ENCODE data around the gene MRPL10.

MRPL10 gene

GRCh38 chr17:47831003-47831933, at the start of gene MRPL10, which contains the start of gene LRRC46:
Gene MRPL10 (minus strand): TSS chr17:47831541. CDS start chr17:47831511, 30 bp downstream.
Gene LRRC46 (plus strand): TSS chr17:47831670. CDS start chr17:47831990, 320 bp downstream.
- peak; percentile 82 to 85 for DNase-seq (ENCODE audit: low read depth in 2 of 2, low spot score in 1 of 2)

GRCh38 chr17:47879776-47880454, 48.6 kb upstream of the MRPL10 start:
- DNase-seq (ENCODE audit: low read depth in 2 of 2, low spot score in 1 of 2), result no peak

- no peak for DNase-seq (ENCODE audit: low read depth in 2 of 2, low spot score in 1 of 2)
Measured at GRCh38 chr17:47879028-47879585, 47.8 kb upstream of the MRPL10 start.

- no peak for DNase-seq (ENCODE audit: low read depth in 2 of 2, low spot score in 1 of 2)
Measured at GRCh38 chr17:47878203-47879027, 47.1 kb upstream of the MRPL10 start.

GRCh38 chr17:47877368-47878034, 46.2 kb upstream of the MRPL10 start:
- DNase-seq (ENCODE audit: low read depth in 2 of 2, low spot score in 1 of 2), result no peak

- DNase-seq (ENCODE audit: low read depth in 2 of 2, low spot score in 1 of 2), result no peak
Measured at GRCh38 chr17:47875011-47875985, 44.0 kb upstream of the MRPL10 start.

GRCh38 chr17:47873200-47874090, 42.1 kb upstream of the MRPL10 start:
- DNase-seq (ENCODE audit: low read depth in 2 of 2, low spot score in 1 of 2), result no peak

GRCh38 chr17:47872651-47873161, 41.4 kb upstream of the MRPL10 start:
- no peak for DNase-seq (ENCODE audit: low read depth in 2 of 2, low spot score in 1 of 2)

GRCh38 chr17:47872019-47872650, 40.8 kb upstream of the MRPL10 start:
- DNase-seq (ENCODE audit: low read depth in 2 of 2, low spot score in 1 of 2), result no peak

- DNase-seq (ENCODE audit: low read depth in 2 of 2, low spot score in 1 of 2), result no peak
Measured at GRCh38 chr17:47871048-47871447, 39.7 kb upstream of the MRPL10 start.

- DNase-seq (ENCODE audit: low read depth in 2 of 2, low spot score in 1 of 2), result no peak
Measured at GRCh38 chr17:47870056-47870455, 38.7 kb upstream of the MRPL10 start.

- DNase-seq (ENCODE audit: low read depth in 2 of 2, low spot score in 1 of 2), result no peak
Measured at GRCh38 chr17:47869114-47869513, 37.8 kb upstream of the MRPL10 start.

GRCh38 chr17:47867813-47868533, 36.6 kb upstream of the MRPL10 start:
- no peak for DNase-seq (ENCODE audit: low read depth in 2 of 2, low spot score in 1 of 2)

- no peak for DNase-seq (ENCODE audit: low read depth in 2 of 2, low spot score in 1 of 2)
Measured at GRCh38 chr17:47866941-47867340, 35.6 kb upstream of the MRPL10 start.

GRCh38 chr17:47864791-47865216, 33.5 kb upstream of the MRPL10 start:
- DNase-seq (ENCODE audit: low read depth in 2 of 2, low spot score in 1 of 2), result no peak

- DNase-seq (ENCODE audit: low read depth in 2 of 2, low spot score in 1 of 2), result no peak
Measured at GRCh38 chr17:47862621-47863440, 31.5 kb upstream of the MRPL10 start.
